Thyroid gland (tissue), 4 donors: ENCODE data around the gene H6PD.

ENCODE experiments used
- CTCF ChIP-seq, 6 experiments: fragments of 200-600 bp in 3 of 6; fragments of 450-650 bp in 3 of 6; sonication (generic) in 3 of 6; IDR thresholded peaks; one replicate each; pipeline ENCODE4 v1.5.1; 2016 to 2019; ENCODE audit warnings: antibody characterized with exemption in 6 of 6, mild to moderate bottlenecking in 2 of 6, inconsistent platforms in 1 of 6, moderate library complexity in 1 of 6
- POLR2A ChIP-seq, 2 donors: fragments of 450-650 bp; IDR thresholded peaks; one replicate each; pipeline ENCODE4 v1.6.1; 2017; ENCODE audit warnings: antibody characterized with exemption in 2 of 2, mild to moderate bottlenecking in 2 of 2, moderate library complexity in 1 of 2

GRCh38 chr1:9213956-9214355 is 20.6 kb upstream of the H6PD start:
- no peak for TF ChIP-seq CTCF (IDR thresholded peaks at IDR 0.05)
- TF ChIP-seq POLR2A (IDR thresholded peaks at IDR 0.05): no peak
